GM18505 (cell line): Measurements from ENCODE around the gene NCOA6.
A peak's percentile ranks its signal among the peaks of the same experiment; 100 is the strongest.

Experiments used
- ATAC-seq: cut with Tn5 transposase; IDR thresholded peaks from one replicate; pipeline ENCODE4 v1.9.1; 2021; ENCODE audit not compliant: unreplicated experiment
- POLR2A ChIP-seq: IDR thresholded peaks from 4 replicates; pipeline ENCODE4 v1.6.1; 2011; ENCODE audit warnings: borderline replicate concordance; ENCODE audit not compliant: insufficient read depth, insufficient read length; ENCODE audit errors: extremely low read depth

NCOA6 gene

DNA sequence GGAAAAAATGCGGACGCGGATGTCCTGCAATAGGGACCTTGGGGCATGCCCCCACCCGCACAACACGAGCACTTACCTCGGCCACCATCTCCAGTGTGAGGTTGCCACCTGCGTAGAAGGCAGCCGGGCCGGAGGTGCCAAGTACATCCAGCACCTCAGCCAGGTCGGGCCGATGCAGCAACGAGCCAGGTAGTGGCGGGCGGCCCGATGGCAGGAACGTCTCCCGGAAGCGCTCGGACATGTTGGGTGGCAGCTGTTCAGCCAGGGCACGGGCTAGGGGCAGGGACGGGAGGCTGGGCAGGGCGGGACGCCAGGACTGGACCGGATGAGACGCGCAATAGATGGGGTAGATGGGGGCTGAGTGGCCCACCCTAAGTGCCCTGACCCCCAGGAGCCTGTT is 33.9 kb upstream of the NCOA6 start:
- no peak for TF ChIP-seq POLR2A
- ATAC-seq = no peak

DNA sequence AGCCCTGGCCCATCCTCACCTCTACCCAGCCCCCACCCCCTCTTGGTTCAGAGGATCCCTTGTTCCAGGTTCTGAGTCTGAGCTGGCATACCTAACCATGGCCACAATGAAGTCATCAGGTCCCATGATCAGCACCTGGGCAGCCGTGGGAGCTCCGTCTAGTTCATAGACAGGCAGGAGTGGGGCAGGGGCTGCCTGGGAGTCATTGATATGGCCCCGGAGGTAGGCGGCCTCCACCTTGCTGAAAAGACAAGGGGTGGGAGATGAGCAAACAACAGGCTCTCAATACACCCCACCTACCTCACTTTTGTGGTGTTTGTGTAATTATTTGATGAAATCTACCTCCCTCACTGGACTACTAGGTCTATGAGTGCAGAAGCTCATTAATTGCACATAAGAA is 26.8 kb upstream of the NCOA6 start:
- no peak for TF ChIP-seq POLR2A
- no peak for ATAC-seq

DNA sequence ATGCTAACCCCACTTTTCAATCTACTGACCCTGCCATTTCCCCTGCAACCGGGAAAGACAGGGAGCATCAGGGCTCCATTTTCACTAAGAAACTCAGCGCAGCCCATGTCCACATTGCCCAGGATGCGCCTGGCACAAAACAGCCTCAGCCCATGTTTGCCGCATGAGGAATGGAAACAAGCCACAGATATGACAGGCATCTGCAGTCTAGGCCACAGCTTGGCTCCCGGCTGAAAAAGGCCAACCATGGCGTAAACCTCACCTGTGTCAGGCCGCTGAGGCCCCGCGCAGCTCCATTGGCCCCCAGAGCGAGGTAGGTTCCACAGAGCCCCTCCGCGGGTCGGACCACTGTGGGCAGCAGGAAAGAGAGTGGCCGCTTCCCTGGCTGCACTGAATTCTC is 25.5 kb upstream of the NCOA6 start:
- TF ChIP-seq POLR2A = no peak
- no peak for ATAC-seq

DNA sequence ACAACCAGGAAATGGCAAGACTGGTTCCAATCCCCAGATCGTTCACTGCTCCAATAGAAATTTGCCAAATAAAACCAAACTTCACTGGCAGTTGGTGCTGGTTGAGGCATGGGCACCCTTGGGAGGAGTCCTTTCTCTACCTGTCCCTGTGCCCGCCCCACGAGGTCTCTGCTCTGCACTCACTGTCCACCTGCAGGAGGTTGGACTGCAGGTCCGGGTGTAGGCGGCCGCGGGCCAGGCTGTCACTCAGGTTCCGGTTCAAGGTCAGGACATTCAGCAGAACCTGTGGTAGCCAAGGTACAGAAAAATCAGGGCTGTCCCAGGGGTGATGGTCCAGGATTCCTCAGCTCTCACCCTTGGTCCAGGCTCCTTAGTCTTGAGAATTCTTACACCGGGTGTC is 24.3 kb upstream of the NCOA6 start:
- no peak for TF ChIP-seq POLR2A
- ATAC-seq = no peak

DNA sequence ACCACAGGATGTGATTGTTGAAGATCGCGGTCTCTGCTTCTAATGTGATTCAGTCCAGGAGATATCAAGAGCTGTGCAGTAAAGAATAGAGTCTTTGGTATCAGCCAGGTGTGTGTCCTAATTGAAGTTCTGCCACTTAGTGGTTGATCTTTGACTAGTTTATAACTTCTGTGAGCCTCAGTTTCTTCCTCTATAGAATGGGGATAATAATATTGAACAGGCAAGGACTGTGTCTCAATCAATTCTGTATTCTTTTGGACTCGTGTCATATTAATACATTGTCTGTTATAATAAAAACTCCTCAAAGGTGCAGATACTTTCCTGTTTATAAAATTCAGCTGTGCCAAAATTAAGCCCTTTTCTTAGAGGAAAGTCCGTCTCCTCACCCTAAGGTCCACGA is 23.1 kb upstream of the NCOA6 start:
- no peak for TF ChIP-seq POLR2A
- ATAC-seq = no peak

DNA sequence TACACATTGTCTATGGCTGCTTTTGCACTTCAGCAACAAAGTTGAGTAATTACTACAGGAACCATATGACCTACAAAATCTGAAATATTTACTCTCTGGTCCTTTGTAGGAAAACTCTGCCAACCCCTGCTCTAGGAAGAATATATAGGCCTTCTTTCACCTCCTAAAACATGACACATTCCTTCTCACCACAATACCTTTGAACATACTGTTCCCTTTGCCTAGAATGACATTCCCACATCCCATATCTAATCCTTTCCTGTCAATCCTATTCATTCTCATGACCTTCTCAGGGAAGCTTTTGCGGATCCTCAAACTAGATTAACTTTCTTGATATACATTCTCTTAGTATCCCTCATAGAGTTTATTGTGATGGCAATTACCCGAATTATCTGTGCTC is 18.0 kb upstream of the NCOA6 start:
- no peak for TF ChIP-seq POLR2A
- no peak for ATAC-seq

DNA sequence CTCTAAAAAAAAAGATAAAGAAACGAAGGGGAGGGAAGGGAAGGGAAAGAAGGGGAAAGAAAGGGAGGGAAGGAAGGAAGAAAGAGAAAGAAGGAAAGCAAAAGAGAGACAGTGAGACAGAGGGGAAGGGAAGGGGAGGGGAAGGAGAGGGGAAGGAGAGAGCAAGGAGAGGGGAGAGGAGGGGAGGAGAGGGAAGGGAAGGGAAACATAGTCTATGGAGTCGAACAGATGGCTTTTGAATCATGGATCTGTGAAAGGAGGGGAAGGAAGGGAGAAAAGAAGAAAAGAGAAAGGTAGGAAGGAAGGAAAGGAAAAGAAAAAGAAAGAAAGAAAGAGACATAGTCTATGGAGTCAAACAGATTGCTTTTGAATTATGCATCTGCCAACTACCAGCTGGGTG is 16.7 kb upstream of the NCOA6 start:
- ATAC-seq = no peak
- TF ChIP-seq POLR2A = no peak

DNA sequence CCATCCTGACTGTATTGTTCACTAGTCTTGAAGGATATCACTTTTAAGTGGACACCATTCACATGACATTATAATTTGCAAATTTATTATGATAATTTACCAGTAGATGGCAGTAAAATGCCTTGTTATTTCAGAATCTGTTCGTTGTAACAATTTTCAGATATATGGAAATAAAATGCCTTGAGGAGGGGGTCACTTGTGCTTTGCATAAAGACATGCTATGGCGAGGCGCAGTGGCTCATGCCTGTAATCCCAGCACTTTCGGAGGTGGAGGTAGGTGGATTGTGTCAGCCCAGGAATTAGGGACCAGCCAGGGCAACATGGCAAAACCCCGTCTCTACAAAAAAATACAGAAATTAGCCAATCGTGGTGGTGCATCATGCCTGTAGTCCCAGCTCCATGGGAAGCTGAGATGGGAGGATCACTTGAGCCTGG is 9.0 kb upstream of the NCOA6 start:
- ATAC-seq = no peak
- TF ChIP-seq POLR2A = no peak

DNA sequence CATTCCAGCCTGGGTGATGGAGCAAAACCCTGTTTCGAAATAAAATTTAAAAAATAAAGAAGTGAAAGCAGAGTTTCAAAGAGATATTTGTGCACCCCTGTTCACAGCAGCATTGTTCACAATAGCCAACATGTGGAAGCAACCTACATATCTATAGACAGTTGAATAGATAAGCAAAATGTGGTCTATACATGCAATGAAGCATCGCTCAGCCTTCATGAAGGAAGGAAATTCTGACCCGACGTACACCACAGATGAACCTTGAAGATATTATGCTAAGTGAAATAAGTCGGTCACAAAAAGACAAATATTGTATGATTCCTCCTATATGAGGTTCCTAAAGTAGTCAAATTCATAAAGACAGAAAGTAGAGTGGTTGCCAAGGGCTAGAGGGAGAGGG is 6.5 kb upstream of the NCOA6 start:
- no peak for TF ChIP-seq POLR2A
- ATAC-seq = no peak

DNA sequence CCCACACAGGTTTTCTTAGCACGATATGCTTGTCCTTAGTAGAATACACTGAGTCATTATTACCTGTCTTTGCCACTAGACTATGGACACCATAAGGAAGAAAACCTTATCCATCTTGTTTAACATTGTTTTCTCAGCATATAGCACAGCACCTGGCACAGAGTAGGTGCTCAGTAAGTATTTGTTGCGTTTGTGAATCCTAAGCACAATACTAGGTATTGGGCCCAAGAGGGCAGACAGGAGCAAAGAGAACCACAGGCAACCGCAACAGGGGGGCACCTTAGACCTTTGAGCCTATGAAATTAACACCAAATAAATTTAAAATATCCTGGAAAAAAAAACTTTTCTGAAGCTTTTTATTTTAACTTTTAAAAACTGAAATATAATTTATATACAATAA is 3.7 kb upstream of the NCOA6 start:
- TF ChIP-seq POLR2A = no peak
- ATAC-seq = no peak

DNA sequence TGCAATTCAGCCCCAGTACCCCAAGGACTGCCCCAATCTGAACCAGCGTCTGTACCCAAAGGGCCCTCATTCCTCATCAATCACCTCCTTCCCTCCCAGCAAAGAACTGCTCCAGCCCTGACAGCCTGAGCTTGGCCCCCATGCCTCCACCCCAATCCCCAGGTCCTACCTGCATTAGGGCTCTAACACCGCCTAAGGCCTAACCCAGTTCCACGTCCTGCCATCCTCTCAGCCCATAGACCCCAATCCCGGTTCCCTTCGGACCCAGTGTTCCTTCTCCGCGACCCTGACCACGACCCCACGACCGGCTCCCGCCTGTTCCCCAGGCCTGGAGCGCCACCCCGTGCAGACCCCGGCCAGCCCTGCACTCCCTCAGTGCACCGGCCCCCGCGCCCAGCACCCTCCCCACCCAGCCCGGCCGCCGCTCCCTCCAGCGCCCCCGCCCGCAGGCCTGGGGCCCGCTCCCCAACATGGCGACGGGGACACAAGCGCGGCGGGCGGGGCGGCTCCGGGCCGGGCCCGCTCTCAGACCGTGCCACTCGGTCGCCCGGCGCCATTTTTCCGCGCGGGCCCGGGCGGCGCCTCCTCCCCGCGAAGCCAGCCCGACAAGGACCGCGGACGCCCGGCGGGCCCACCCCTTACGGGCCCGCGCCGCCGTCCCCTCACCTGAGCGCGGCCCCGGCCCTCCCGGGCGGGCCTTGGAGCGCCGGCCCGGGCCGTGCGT is 483 bp downstream of the NCOA6 start:
- ATAC-seq = peak; percentile 78
- no peak for TF ChIP-seq POLR2A

DNA sequence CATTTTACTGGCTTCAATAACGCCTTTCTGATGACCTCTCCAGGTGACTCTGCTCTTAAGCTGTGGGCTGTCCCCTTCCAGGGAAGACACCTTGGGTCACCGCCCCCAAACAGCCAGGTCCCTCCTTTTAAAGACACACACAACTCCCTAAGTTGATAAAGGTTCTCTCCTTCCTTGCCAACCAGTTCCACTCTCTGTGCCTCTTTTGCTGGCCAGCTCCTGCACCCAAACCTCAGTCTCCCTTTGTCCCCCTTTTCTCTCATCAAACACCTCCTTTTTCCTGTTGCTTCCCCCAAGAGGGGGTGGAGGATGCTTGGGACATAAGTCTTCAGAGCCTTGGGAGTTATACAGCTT is 1.0 kb downstream of the NCOA6 start:
- no peak for ATAC-seq
- peak; percentile 19 for TF ChIP-seq POLR2A

DNA sequence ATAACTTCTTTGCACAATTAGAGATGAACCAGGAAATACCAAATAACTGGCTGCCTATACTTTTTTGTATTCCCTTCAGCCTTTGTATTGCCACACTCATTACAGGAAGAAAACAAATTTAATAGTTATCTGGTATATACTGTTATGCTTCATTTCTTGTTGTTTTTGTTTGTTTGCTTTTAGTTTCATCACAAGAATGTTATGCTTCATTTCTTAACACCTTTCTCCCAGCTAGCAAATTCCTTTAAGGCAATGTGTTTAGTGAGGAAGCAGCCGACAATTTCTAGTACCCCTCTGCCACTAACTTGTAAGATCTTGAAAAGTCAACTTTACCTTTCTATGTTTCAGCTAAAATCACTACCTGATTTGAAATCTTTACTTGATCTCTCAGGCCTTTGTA is 1.4 kb downstream of the NCOA6 start:
- TF ChIP-seq POLR2A = no peak
- no peak for ATAC-seq

DNA sequence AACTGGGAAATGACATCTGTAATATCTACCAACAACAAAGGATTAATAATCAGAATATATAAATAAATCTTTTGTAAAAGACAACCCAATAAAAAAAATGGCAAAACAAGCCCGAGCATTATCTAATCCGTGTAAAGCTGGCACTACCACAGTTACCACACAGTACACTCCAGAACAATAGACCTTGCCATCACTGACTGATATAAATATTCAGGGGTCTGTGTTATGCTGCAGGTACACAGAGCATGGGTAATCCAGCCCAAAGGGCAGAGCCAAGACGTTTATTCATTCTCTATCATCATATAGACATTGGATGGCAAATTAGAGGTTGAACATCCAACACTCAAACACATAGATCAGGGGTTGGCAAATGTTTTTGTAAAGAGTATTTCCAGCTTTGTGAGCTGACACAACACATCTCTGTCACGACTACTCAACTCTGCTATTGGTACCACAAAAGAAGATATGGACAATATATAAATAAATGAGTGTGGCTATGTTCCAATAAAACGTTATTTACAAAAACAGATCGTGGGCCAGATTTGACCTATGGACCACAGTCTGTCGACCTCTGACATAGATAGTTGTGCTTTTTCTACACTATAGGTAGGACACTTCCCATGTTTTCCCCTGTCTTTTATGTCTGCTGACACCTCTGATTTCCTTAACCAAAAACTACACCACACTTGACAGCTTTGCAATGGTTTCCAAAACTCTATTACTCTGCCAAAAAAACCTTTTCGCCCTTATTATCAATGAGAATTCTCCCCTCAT is 4.5 kb downstream of the NCOA6 start:
- TF ChIP-seq POLR2A = no peak
- no peak for ATAC-seq
